Measurements from ENCODE around the gene CASKIN2.

Gene CASKIN2, protein sequence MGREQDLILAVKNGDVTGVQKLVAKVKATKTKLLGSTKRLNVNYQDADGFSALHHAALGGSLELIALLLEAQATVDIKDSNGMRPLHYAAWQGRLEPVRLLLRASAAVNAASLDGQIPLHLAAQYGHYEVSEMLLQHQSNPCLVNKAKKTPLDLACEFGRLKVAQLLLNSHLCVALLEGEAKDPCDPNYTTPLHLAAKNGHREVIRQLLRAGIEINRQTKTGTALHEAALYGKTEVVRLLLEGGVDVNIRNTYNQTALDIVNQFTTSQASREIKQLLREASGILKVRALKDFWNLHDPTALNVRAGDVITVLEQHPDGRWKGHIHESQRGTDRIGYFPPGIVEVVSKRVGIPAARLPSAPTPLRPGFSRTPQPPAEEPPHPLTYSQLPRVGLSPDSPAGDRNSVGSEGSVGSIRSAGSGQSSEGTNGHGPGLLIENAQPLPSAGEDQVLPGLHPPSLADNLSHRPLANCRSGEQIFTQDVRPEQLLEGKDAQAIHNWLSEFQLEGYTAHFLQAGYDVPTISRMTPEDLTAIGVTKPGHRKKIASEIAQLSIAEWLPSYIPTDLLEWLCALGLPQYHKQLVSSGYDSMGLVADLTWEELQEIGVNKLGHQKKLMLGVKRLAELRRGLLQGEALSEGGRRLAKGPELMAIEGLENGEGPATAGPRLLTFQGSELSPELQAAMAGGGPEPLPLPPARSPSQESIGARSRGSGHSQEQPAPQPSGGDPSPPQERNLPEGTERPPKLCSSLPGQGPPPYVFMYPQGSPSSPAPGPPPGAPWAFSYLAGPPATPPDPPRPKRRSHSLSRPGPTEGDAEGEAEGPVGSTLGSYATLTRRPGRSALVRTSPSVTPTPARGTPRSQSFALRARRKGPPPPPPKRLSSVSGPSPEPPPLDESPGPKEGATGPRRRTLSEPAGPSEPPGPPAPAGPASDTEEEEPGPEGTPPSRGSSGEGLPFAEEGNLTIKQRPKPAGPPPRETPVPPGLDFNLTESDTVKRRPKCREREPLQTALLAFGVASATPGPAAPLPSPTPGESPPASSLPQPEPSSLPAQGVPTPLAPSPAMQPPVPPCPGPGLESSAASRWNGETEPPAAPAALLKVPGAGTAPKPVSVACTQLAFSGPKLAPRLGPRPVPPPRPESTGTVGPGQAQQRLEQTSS (N-terminal part only)

DNA sequence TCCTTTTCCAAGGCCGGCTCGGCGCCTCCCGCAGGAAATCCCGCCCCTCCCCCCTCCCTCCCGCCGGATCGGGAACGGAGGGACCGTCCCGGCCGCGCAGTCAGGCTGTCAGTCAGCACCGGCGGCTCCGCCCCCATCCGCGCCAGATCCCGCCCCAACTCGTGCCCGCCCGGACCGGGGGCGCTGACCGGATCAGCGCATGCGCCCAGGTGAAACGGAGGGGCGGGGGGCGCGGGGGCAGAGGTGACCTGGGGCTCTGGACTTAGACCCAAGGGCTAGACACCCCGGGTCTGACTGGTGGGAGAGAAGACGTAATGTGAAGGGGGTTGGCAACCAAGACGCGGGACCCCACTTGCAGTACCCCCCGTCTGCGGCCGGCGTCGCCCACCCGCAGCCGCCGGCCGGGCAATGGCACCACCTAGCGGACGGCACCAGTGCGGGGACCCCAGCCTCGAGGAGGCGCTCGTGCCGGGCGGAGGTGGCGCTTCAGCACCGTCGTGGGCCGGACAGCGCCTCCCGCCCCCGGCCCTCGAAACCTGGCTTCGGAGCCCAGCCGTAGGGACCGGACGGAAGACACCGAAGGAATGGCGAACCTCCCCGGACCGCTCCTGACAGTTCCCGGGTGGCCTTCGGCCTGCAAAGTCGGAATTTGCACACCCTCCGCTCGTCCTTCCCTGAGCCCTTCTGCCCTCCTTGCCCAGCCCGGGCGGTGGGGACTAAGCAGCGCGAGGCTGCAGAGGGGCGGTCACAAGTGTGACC is at the start of gene CASKIN2:
TSS of gene CASKIN2 (minus strand) at position 42 of the 759 bp plus-strand sequence. CDS start 1,733 bp downstream, outside the sequence.
- peak; percentile 74 to 79 for DNase-seq (ENCODE audit: extremely low read depth in 1 of 2, low read depth in 1 of 2)

DNA sequence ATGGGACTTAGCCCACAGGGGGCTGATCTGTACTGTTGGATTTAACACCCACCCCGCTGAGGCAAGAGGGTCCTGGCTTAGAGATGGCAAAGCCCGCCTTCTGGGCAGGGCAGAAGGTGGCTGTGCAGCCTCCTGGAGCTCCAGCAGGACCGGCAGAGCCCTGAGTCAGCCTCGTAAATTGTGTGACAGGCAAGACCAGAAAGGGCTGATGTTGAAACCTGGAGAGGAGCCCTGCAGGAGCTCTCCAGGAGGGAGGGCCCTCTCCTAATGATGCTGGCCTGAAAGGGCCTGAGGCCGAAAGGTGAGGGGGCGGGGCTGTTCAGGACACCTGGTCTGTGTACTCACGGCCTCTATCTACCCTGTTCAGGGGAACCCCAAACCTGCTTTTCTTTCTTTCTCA is 49.7 kb upstream of the CASKIN2 start:
- DNase-seq (ENCODE audit: extremely low read depth in 1 of 2, low read depth in 1 of 2): no peak

DNA sequence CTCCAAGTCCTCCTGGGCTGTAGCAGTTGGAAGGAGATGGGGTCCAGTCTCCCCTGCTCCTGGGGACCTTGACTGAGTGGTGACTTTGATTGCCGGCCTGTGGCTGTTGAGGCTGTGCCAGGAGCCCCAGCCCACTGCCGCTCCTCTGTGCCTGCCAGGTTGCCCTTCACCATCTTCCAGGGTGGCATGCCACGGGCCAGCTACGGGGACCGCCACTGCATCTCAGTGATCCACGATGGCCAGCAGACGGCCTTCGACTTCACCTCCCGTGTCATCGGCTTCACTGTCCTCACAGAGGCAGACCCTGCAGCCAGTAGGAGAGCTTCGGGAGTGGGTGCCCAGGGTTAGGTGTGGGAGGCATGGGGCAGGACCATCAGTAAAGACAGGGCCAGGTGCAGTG is 48.9 kb upstream of the CASKIN2 start:
- DNase-seq (ENCODE audit: extremely low read depth in 1 of 2, low read depth in 1 of 2): no peak

DNA sequence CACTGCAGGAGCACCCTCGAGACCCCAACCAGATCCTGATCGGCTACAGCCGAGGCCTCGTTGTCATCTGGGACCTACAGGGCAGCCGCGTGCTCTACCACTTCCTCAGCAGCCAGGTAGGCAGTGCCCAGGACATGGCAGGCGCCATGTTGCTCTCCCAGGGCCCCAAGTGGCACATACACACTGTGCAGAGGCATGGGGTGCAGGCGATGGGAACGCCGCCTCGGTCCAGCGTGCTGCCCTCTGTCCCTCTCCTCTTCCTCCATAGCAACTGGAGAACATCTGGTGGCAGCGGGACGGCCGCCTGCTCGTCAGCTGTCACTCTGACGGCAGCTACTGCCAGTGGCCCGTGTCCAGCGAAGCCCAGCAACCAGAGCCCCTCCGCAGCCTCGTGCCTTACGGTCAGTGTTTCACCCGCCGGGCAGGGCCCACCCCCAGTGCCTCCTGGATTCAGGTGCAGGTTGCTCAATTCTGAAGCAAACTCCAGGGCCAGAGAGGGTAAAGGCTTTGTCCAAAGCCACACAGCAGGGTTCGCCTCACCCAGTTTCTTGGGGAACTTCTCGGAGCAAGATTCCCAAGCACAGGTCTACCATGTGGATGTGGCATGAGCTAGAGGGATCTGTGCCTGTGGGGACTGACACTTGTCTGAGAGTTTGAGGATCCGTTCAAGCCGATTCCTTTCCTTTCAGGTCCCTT is 47.9 kb upstream of the CASKIN2 start:
- DNase-seq (ENCODE audit: extremely low read depth in 1 of 2, low read depth in 1 of 2): no peak

DNA sequence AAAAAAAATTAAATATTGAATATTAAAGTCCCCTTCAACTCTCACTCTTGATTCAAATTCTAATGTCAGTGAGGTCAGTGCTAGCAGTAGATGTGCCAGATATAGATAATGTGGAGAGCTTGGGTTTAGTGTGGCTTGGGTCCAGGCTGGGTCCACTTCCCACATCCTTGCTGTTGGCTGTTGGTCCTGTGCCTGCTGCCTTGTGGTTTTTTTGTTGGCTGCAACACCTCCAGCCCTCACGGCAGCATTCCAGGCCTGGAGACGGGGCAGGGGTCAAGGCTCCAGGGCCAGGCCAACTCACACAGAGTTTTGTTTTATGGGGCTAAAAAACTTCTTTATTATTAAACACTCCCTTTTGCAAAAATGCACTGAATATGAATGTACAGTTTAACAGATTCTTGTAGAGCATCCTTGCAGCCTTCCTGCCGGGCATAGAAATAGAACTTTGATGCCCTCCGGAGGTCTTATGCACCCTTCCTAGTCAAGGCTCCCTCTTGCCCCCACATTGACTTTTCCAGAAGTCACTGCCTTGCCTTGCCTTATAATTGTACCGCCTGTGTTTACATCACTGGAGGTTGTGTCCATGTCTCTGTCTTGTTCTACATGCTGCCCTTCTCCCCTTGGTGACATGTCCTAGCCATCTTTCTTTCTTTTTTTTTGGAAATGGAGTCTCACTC is 46.7 kb upstream of the CASKIN2 start:
- no peak for DNase-seq (ENCODE audit: extremely low read depth in 1 of 2, low read depth in 1 of 2)

DNA sequence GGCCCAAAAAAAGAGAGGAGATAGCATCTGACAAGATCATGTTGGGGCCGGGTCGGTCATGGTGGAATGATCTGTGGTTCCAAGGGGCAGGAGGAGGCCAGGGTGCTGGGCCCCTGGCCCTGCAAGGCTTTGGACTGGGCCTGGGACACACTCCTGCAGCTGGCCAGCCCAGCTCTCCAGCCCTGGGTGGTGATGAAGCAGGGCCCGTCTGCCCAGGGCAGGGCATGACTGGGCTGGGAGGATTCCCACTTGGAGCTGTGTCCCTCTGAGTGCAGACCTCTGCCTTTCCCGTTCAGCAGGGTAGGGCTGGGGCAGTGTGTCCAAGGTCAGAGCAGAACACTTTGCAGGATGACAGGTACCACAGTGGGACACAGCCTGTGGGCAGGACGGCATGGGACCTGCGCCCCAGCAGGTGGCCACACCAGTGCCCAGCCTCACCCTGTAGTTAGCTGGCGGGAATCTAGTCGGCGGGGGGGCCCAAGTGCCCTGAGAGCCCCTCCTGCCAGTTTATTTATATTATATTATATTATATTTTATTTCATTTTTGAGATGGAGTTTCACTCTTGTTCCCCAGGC is 44.7 kb upstream of the CASKIN2 start:
- no peak for DNase-seq (ENCODE audit: extremely low read depth in 1 of 2, low read depth in 1 of 2)

DNA sequence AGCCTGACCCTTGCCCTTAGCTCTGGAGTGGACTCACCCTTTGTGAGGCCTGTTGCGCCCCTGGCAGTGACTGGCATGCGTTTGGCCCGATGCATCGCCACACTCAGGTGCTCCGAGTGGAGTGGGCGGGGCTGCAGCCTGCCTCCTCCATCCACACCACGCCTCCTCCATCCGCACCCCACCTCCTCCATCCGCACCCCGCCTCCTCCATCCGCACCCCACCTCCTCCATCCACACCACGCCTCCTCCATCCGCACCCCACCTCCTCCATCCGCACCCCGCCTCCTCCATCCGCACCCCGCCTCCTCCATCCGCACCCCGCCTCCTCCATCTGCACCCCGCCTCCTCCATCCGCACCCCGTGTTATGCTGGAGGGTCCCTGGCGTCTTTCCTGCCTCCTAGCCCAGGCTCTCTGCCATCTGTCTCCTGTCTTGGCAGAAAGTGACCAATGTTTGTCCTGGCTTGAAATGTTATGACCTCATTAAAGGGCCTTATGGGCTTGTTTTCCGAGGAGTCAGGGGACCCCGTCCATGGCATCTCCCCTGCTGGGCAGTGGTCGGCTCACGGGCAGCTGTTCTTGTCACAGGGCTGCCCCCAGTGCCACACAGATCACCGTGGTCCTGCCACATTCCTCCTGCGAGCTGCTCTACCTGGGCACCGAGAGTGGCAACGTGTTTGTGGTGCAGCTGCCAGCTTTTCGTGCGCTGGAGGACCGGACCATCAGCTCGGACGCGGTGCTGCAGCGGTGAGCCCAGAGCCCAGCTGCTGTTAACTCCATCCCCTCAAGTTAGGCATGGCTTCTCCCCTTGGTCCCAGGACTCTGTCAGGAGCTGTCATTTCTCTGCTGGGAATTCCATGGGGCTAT is 43.6 kb upstream of the CASKIN2 start:
- DNase-seq (ENCODE audit: extremely low read depth in 1 of 2, low read depth in 1 of 2): no peak

DNA sequence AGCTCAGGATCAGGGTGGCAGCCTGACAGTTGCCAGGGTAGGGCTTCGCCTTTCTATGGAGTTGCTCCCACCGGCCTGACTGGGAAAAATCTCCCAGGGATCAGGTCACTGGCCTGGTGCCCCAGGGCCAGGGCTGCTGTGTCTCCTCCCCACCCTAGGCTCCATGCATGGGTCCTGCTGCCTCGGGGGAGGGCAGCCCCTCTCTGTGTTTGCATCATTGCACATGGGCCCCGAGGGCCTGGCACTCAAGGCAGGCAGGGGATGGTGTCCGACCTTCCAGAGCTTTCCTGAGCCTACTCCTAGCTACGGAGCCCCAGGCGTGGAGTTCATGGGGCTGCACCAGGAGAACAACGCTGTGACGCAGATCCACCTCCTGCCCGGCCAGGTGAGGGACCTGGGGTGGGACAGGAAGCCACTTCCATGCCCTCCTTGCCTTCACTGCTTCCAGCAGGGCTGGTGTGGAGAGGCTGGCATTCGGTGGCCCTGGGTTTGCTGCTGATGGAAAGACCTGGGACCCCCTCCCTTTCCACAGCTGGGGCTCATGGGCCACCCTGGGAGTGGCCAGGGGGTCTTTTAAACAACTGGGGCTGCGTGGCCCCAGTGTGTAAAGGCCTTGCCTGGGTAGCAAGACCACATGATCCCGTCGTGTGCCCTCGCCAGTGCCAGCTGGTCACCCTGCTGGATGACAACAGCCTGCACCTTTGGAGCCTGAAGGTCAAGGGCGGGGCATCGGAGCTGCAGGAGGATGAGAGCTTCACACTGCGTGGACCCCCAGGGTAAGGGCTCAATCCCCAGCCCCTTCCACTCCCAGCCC is 42.7 kb upstream of the CASKIN2 start:
- DNase-seq (ENCODE audit: extremely low read depth in 1 of 2, low read depth in 1 of 2): no peak

DNA sequence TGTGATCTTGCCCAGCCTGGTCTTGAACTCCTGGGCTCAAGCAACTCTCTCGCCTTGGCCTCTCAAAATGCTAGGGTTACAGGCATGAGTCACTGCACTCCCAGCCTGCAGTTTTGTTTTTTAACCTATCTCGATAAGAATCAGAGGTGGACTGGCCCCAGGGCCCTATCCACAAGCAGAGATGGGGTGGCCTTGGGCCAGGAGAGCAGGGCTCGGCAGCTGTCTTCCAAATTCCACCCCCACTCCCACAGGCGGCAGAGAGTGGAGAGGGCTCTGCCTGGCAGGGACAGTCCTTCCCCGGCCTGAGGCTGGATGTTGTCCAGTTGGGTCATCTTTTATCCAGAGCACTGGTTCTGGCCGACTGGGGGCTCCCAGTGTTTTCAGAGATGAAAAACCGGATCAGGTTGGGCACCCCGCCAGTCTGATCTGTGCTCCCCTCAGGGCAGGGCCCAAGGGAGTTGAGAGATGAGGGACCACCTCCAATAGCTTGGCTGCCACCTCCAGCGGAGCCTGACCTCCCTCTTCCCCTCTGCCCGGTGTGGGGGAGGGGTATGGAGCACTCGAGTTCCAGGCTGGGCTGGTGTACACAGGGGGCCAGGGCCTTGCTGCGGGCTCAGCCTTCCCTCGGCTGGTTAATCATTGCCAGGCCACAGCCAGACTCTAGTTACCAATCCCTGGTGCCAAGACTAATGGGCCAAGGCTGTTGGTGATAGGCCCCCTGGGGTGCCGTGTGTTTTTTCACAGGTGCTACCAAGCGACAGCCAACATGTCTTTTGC is 41.9 kb upstream of the CASKIN2 start:
- no peak for DNase-seq (ENCODE audit: extremely low read depth in 1 of 2, low read depth in 1 of 2)

DNA sequence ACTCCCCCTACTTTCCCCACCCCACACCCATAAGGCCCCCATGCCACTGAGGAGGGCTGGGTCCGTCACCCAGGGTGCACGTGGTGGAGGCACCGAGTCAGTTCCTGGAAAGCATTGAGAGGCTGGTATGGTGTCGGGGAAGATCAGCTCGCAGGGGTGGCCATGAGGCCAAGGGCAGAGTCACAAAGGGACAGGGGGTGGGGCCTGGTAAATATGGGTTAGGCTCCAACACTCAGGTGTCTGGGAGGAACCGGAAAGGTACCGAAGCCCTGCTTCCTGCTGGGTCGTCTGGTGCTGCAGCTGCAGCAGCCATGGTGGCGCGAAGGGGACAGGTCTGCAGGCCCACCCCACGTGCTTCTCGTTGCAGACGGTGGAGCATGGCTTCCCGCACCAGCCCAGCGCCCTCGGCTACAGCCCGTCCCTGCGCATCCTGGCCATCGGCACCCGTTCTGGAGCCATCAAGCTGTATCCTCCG is 40.4 kb upstream of the CASKIN2 start:
- DNase-seq (ENCODE audit: extremely low read depth in 1 of 2, low read depth in 1 of 2): no peak

DNA sequence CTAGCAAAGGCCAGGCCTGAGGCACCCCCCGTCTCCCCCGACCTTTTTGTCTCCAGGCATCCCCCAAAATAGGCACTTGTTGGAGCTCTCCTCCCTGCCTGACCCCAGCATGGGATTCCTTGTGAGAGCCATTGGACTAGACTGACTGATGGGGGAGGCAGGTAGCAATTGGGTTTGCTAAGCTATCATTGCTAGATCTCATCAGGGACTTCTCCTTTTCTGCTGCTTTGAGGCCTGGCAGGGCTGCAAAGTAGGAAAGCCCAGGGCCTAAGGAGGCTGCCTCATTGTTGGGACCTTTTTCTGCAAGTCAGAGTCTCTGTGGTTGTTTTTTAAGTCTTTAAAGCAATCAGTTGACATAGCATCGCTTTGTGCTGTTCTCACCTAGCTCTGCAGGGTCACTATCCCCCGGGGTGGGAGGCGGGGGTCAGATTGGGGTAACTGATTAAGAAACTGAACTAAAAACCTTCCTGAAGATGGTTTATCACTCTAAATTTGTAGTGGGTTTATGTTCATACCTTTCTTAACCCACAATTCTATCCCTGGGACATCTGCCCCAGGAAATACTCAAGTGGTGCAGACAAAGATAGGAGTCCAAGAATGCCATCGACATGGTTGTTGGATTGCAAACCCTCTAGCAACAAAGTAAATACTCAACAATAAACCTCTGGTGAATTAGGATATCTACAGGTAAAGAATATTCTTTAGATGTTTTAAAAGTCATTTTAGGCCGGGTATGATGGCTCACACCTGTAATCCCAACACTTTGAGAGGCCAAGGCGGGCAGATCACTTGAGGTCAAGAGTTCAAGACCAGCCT is 38.2 kb upstream of the CASKIN2 start:
- no peak for DNase-seq (ENCODE audit: extremely low read depth in 1 of 2, low read depth in 1 of 2)

DNA sequence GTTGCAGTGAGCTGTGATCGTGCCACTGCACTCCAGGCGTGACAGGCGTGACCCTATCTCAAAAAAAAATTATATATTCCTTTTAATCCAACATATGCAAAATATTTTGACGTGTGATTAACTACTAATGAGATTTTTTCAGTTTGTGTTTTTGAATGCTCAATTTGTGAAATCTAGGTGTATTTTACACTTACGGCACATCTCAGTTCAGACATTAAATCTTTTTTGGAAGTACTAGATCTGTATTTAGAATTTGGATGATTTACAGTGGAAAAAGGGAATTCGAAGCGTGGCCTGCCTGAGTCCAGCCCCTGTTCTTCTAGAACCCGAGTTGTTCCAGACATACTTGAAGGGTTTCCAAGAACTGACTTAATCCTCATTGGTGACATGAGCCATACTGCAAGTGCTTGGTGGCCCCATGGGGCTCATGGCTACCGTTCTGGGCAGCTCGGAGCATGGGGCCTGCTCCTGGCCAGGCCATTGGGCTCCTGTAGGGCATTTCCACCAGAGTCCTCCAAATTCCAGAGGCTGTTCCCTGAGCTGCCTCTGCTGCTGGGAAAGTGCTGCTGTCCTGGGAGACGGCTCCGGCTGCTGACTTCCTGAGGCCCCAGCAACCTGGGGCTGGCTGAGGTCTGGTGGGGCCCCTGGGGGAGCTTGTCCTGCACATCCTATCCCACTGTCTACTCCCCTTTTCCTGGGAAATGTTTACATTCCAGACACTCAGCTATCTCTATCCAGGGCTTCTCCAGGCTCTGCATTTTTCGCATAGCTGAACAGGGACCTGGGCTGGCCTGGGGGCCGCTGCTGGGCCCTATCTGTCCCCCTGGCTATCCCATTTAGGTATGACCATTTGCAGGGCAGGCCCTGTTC is 37.3 kb upstream of the CASKIN2 start:
- DNase-seq (ENCODE audit: extremely low read depth in 1 of 2, low read depth in 1 of 2): no peak

DNA sequence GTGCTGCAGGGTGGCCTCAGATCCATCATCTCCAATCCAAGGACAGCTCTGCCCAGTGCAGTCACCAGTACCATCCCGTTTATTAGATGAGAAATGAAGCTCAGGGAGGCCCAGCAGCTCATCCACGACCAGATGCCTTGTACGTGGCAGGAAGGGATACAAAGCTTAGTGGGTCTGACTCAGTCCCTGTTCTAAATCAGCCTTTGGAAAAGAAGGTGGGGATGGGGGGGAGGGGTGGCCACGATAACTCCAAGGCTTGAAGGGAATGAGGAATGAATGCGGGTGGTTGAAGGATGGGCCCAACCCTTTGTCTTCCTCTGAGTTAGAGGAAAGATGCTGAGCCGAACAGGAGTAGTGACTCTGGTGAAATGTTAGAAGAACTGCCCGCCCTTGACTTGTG is 35.9 kb upstream of the CASKIN2 start:
- DNase-seq (ENCODE audit: extremely low read depth in 1 of 2, low read depth in 1 of 2): no peak

DNA sequence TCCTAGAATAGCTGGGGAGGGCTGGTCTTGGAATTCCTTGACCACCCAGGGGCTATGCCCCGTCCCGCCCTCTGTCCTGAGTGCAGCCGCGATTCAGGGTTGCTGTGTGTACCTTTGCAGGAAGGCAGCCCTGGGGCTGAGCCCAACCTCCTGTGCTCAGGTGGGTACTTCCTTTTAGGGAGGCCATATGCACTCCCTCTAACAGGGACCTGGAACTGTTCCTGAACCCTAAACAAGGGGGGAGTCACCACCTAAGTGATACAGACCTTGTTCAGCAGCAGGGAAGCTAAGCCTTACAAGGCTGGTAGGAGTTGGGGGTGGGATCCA is 34.8 kb upstream of the CASKIN2 start:
- no peak for DNase-seq (ENCODE audit: extremely low read depth in 1 of 2, low read depth in 1 of 2)

Data from stimulated activated CD8-positive, alpha-beta memory T cell treated with anti-CD3 and anti-CD28 coated beads, Interleukin-7, amount 100 ng/mL, for 48 hours (primary cell).